ENCODE results near the gene SAAL1. TPM values are rescaled to one million over a fixed set of nuclear protein-coding genes. Genes with fewer than 3 reads are reported as not detected.

Gene SAAL1
- total and polyA plus RNA-seq, 9 of the 15 experiments (the other 6 are each of a cell fraction or from before 2014, with no cell fraction given): 38.9 to 77.5 (median 56.4) TPM

DNA sequence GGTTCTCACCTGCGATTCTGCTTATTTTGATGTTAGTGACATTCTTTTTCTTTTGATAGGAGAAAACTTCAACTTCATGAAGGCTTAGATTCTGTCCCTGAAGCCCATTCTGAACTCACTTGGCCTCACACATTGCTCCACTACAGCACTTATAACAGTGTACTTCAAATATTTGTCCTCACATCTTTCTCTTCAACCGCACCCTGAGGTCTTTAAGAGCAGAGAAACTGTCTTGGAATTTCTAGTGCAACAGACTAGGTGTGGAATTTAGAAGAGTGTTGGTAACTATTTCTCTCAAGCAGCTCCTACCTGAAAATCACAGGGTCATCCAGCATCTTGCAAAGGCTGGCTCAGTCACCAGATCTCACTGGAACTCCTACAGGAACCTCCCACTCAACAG lies 34.3 kb upstream of the SAAL1 start (continued):
- TF ChIP-seq, protein P1, sequence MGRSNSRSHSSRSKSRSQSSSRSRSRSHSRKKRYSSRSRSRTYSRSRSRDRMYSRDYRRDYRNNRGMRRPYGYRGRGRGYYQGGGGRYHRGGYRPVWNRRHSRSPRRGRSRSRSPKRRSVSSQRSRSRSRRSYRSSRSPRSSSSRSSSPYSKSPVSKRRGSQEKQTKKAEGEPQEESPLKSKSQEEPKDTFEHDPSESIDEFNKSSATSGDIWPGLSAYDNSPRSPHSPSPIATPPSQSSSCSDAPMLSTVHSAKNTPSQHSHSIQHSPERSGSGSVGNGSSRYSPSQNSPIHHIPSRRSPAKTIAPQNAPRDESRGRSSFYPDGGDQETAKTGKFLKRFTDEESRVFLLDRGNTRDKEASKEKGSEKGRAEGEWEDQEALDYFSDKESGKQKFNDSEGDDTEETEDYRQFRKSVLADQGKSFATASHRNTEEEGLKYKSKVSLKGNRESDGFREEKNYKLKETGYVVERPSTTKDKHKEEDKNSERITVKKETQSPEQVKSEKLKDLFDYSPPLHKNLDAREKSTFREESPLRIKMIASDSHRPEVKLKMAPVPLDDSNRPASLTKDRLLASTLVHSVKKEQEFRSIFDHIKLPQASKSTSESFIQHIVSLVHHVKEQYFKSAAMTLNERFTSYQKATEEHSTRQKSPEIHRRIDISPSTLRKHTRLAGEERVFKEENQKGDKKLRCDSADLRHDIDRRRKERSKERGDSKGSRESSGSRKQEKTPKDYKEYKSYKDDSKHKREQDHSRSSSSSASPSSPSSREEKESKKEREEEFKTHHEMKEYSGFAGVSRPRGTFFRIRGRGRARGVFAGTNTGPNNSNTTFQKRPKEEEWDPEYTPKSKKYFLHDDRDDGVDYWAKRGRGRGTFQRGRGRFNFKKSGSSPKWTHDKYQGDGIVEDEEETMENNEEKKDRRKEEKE (IDR thresholded peaks at IDR 0.05; ENCODE audit: borderline replicate concordance in 1 of 2, control insufficient read depth in 1 of 2, low read depth in 2 of 2, low read length in 1 of 2): no peak
- TF ChIP-seq ZFX (CRISPR knock-in tag; IDR thresholded peaks at IDR 0.05): no peak

DNA sequence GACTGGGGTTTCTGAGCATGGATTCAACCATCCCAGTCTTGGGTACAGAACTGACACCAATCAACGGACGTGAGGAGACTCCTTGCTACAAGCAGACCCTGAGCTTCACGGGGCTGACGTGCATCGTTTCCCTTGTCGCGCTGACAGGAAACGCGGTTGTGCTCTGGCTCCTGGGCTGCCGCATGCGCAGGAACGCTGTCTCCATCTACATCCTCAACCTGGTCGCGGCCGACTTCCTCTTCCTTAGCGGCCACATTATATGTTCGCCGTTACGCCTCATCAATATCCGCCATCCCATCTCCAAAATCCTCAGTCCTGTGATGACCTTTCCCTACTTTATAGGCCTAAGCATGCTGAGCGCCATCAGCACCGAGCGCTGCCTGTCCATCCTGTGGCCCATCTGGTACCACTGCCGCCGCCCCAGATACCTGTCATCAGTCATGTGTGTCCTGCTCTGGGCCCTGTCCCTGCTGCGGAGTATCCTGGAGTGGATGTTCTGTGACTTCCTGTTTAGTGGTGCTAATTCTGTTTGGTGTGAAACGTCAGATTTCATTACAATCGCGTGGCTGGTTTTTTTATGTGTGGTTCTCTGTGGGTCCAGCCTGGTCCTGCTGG lies 31.4 kb upstream of the SAAL1 start:
- FAIRE-seq: no peak
- Histone ChIP-seq H3K36me3 (ENCODE audit: control insufficient read depth, insufficient read depth, low read length) (no peaks in the 10 kb centered on the region), H3K9me1 (ENCODE audit: control insufficient read depth, insufficient read depth, low read length) (no peaks in the 10 kb centered on the region), H3K9me3 (replicated peaks; ENCODE audit: control insufficient read depth, insufficient read depth, low read depth, low read length) (no peaks in the 10 kb centered on the region), H3K27me3 (ENCODE audit: control insufficient read depth in 2 of 2, insufficient read depth in 2 of 2, low read length in 2 of 2) (peaks cover 13 to 19% of the 10 kb centered on the region in 2 experiments; a peak in 4 of 5 replicates), H3K9ac (ENCODE audit: insufficient read depth in 1 of 2, low read depth in 2 of 2, low read length in 2 of 2) (no peak overlapping the region), H3K27ac (ENCODE audit: extremely low read depth, low read depth, low read length) (no peak overlapping the region), H2AFZ (ENCODE audit: low read depth, low read length) (no peak overlapping the region), H3K4me3 (no peak overlapping the region), H4K20me1 (replicated peaks; ENCODE audit: control insufficient read depth, insufficient read depth, low read length) (no peaks in the 10 kb centered on the region), H3K79me2 (ENCODE audit: control insufficient read depth, insufficient read depth, low read length) (no peaks in the 10 kb centered on the region), H3K4me2 (ENCODE audit: insufficient read depth, low read length) (no peak overlapping the region; the same call in 1 of the 2 replicates), H3K4me1 (replicated peaks in 1 of 2; ENCODE audit: control insufficient read depth in 2 of 2, insufficient read depth in 2 of 2, low read length in 2 of 2) (no peaks in the 10 kb centered on the region)
- BruUV-seq (replicated peaks): no TSS peak
- ATAC-seq: no peak
- WGBS (ENCODE audit: insufficient coverage, low coverage, missing lambda C conversion rate): 13% methylated on average over 29 of the region's 29 CpGs
- ChIA-PET POLR2A (no interaction called here), CTCF (ENCODE audit: low intra/inter-chr PET ratio) (no interaction called here)
- in situ Hi-C loops (cut with MboI): no loop called here
- intact Hi-C loops (cut with micrococcal nuclease): no loop called here
- TF ChIP-seq SPI1 (IDR thresholded peaks at IDR 0.05; ENCODE audit: borderline replicate concordance, low read depth, low read length) (0 out of 2 replicates have a peak, but pooled peaks have one; percentile 2), GABPA (tag; conservative IDR thresholded peaks at IDR 0.05; ENCODE audit: low read depth) (no peak), NRF1 (conservative IDR thresholded peaks at IDR 0.05 in 1 of 2, IDR thresholded peaks at IDR 0.05 in 1 of 2) (peak; percentile 75 to 80), CHD2 (IDR thresholded peaks at IDR 0.05; ENCODE audit: low read depth, low read length) (no peak), KLF1 (tag; IDR thresholded peaks at IDR 0.05) (no peak), ELF2 (CRISPR knock-in tag; IDR thresholded peaks at IDR 0.05) (no peak), SAFB2 (IDR thresholded peaks at IDR 0.05; ENCODE audit: borderline replicate concordance, low read depth, low read length, severe bottlenecking) (no peak), SNRNP70 (optimal IDR thresholded peaks at IDR 0.05; ENCODE audit: low read depth, low read length) (no peak), HDAC6 (IDR thresholded peaks at IDR 0.05; ENCODE audit: low read depth, low read length) (no peak), GATA2 (CRISPR knock-in tag; IDR thresholded peaks at IDR 0.05) (no peak), RBM17 (IDR thresholded peaks at IDR 0.05; ENCODE audit: borderline replicate concordance, low read depth, low read length) (no peak), NFRKB (IDR thresholded peaks at IDR 0.05; ENCODE audit: low read depth) (no peak), MED1 (CRISPR knock-in tag; IDR thresholded peaks at IDR 0.05; ENCODE audit: borderline replicate concordance) (no peak)
- no peak for DNase-seq (ENCODE audit: extremely low read depth in 1 of 4, low spot score in 3 of 4)
